GM12878 (cell line): ENCODE data around the gene NTM. TPM values are rescaled to one million over a fixed set of nuclear protein-coding genes. Genes with fewer than 3 reads are reported as not detected.

ENCODE experiments used
- ATAC-seq: fragments of 200-7000 bp; cut with Tn5 transposase; 3 replicates; pipeline ENCODE4 v1.9.1; 2020; ENCODE audit warnings: mild to moderate bottlenecking, moderate library complexity
- BruUV-seq: library from RNA; stranded (reverse); fragments of 400-500 nt; replicated peaks from 2 replicates; lab custom pipeline; 2021; lab: Mats Ljungman, UMichigan
- CTCF ChIA-PET: fragments of 300-600 bp; sonication (Branson Sonifier 250); formaldehyde crosslinking; extraction: SDS; loops from one replicate; lab custom pipeline; 2021; ENCODE audit warnings: inconsistent platforms; lab: Yijun Ruan, JAX
- POLR2A ChIA-PET: fragments of 350-600 bp; formaldehyde crosslinking; extraction: SDS; loops from one replicate; lab custom pipeline; 2021; ENCODE audit warnings: inconsistent platforms; lab: Charles Lee
- RAD21 ChIA-PET: fragments of 300-600 bp; sonication (Branson Sonifier 250); formaldehyde crosslinking; loops from one replicate; lab custom pipeline; 2023; ENCODE audit warnings: antibody characterized with exemption; ENCODE audit not compliant: unreplicated experiment; lab: Charles Lee
- SMC1A ChIA-PET: fragments of 300-600 bp; sonication (Branson Sonifier 250); formaldehyde crosslinking; loops from one replicate; lab custom pipeline; 2023; ENCODE audit not compliant: unreplicated experiment, uncharacterized antibody; lab: Charles Lee
- DNase-seq: peaks from one replicate; pipeline ENCODE4 v3.0.0-alpha.2; 2011; ENCODE audit warnings: low read depth, low spot score
- FAIRE-seq: peaks from 3 replicates; lab custom pipeline; 2011; peaks lifted over from hg19 to GRCh38; lab: Jason Lieb, UNC
- H2AFZ ChIP-seq: 2 replicates; pipeline ENCODE4 v1.6.0; 2011; ENCODE audit warnings: low read depth, low read length, control low read depth; ENCODE audit not compliant: control insufficient read depth
- H3K27ac ChIP-seq: 2 replicates; pipeline ENCODE4 v1.5.1; 2011; ENCODE audit warnings: control low read depth; ENCODE audit not compliant: control insufficient read depth, insufficient read depth
- H3K27me3 ChIP-seq, 2 experiments: replicated peaks in 1 of 2; 2 replicates each; pipeline versions ENCODE4 v1.6.0 to v1.6.1; 2011; ENCODE audit warnings: low read length in 1 of 2; ENCODE audit not compliant: control insufficient read depth in 2 of 2, insufficient read depth in 2 of 2
- H3K36me3 ChIP-seq, 2 experiments: 2 replicates each; pipeline ENCODE4 v1.5.1; 2011; ENCODE audit warnings: low read length in 1 of 2; ENCODE audit not compliant: control insufficient read depth in 2 of 2, insufficient read depth in 2 of 2
- H3K4me1 ChIP-seq: 2 replicates; pipeline ENCODE4 v1.6.1; 2011; ENCODE audit warnings: mild to moderate bottlenecking, low read length, moderate library complexity, mixed read lengths; ENCODE audit not compliant: control insufficient read depth, insufficient read depth
- H3K4me2 ChIP-seq: 2 replicates; pipeline ENCODE4 v1.6.0; 2011; ENCODE audit warnings: control low read depth; ENCODE audit not compliant: control insufficient read depth, insufficient read depth
- H3K4me3 ChIP-seq: fragments of 200-600 bp; sonication (generic); 2 replicates; pipeline ENCODE4 v1.5.1; 2016
- H3K79me2 ChIP-seq: 2 replicates; pipeline ENCODE4 v1.6.0; 2011; ENCODE audit warnings: low read length; ENCODE audit not compliant: control insufficient read depth, insufficient read depth
- H3K9ac ChIP-seq: 2 replicates; pipeline ENCODE4 v1.8.0; 2011; ENCODE audit warnings: low read length, control low read depth, mixed read lengths; ENCODE audit not compliant: control insufficient read depth, insufficient read depth
- H3K9me3 ChIP-seq: replicated peaks from 3 replicates; pipeline ENCODE4 v1.5.1; 2011; ENCODE audit warnings: mild to moderate bottlenecking, low read length; ENCODE audit not compliant: control insufficient read depth, insufficient read depth
- H4K20me1 ChIP-seq: 2 replicates; pipeline ENCODE4 v1.6.0; 2011; ENCODE audit not compliant: control insufficient read depth, insufficient read depth
- CHD4 ChIP-seq: fragments of 200-600 bp; sonication (generic); IDR thresholded peaks from 2 replicates; pipeline ENCODE4 v1.6.1; 2016; ENCODE audit warnings: mild to moderate bottlenecking
- FOXK2 ChIP-seq: fragments of 450-650 bp; IDR thresholded peaks from 2 replicates; pipeline ENCODE4 v1.6.1; 2017; ENCODE audit warnings: mild to moderate bottlenecking, moderate library complexity
- GATAD2B ChIP-seq: fragments of 450-650 bp; conservative IDR thresholded peaks from 2 replicates; pipeline ENCODE4 v1.6.1; 2017; ENCODE audit warnings: low read depth, mild to moderate bottlenecking, moderate library complexity
- MEF2A ChIP-seq: IDR thresholded peaks from 2 replicates; pipeline ENCODE4 v1.6.1; 2011; ENCODE audit warnings: low read depth, mild to moderate bottlenecking, low read length, moderate library complexity; ENCODE audit not compliant: insufficient read depth
- MTA3 ChIP-seq: IDR thresholded peaks from 2 replicates; pipeline ENCODE4 v1.6.1; 2012; ENCODE audit warnings: low read length, inconsistent platforms, borderline replicate concordance
- MYB ChIP-seq: fragments of 150-350 bp; IDR thresholded peaks from 2 replicates; pipeline ENCODE4 v1.6.1; 2014; ENCODE audit warnings: mild to moderate bottlenecking, low read depth, low read length, borderline replicate concordance
- NRF1 ChIP-seq: conservative IDR thresholded peaks from 2 replicates; pipeline ENCODE4 v1.6.1; 2011; ENCODE audit warnings: mild to moderate bottlenecking, low read depth, low read length, improper control_type of control experiment
- SIN3A ChIP-seq: IDR thresholded peaks from 2 replicates; pipeline ENCODE4 v1.6.1; 2012; ENCODE audit warnings: low read depth, low read length, improper control_type of control experiment
- SIX5 ChIP-seq: IDR thresholded peaks from 2 replicates; pipeline ENCODE4 v1.6.1; 2011; ENCODE audit warnings: mild to moderate bottlenecking, low read depth, low read length, moderate library complexity; ENCODE audit not compliant: severe bottlenecking
- SMAD5 ChIP-seq: IDR thresholded peaks from 2 replicates; pipeline ENCODE4 v1.6.1; 2016; ENCODE audit warnings: antibody characterized with exemption, low read depth
- STAT1 ChIP-seq: fragments of 450-650 bp; conservative IDR thresholded peaks from 2 replicates; pipeline ENCODE4 v1.6.1; 2014; ENCODE audit warnings: antibody characterized with exemption, mild to moderate bottlenecking
- TCF3 ChIP-seq: IDR thresholded peaks from 2 replicates; pipeline ENCODE4 v1.6.1; 2012; ENCODE audit warnings: low read depth, mild to moderate bottlenecking, low read length, borderline replicate concordance; ENCODE audit not compliant: insufficient read depth
- WRNIP1 ChIP-seq: IDR thresholded peaks from 2 replicates; pipeline ENCODE4 v1.6.1; 2011; ENCODE audit warnings: low read depth, low read length, improper control_type of control experiment, borderline replicate concordance
- ZNF217 ChIP-seq: fragments of 450-650 bp; IDR thresholded peaks from 2 replicates; pipeline ENCODE4 v1.6.1; 2017; ENCODE audit warnings: antibody characterized with exemption, mild to moderate bottlenecking
- WGBS: methylation state at CpG from one replicate; pipeline ENCODE4 v1.1.6; 2016; ENCODE audit warnings: low lambda C conversion rate; ENCODE audit not compliant: insufficient replicate concordance, insufficient coverage; ENCODE audit errors: missing lambda C conversion rate; 5-methylcytosine and 5-hydroxymethylcytosine counted together
- in situ Hi-C: fragments of 300-500 bp; cut with MboI; formaldehyde crosslinking; loops from 9 replicates; pipeline ENCODE4 v1.14.3; 2018; ENCODE audit warnings: mixed read lengths
- intact Hi-C: fragments of 100-400 bp; cut with micrococcal nuclease; formaldehyde crosslinking; loops from one replicate; pipeline ENCODE4 v1.14.2; 2022; ENCODE audit not compliant: unreplicated experiment
- polyA plus RNA-seq, 11 experiments: library from polyadenylated mRNA; depleted of rRNA in 4 of 11; unstranded in 6 of 11; stranded (reverse) in 5 of 11; fragments of >200 nt; fragmentation: Nextera tagmentation in 4 of 11; fragmentation: Illumina TruSeq in 1 of 11; extraction: Ambion mirVana in 4 of 11; extraction: Trizol in 1 of 11; gene quantifications; 1 replicate in 1 of 11; 2 replicates in 10 of 11; pipeline versions ENCODE4 v1.2.1 to v1.2.3, GENCODE V29; 2011 to 2016; ENCODE audit warnings: inconsistent platforms in 2 of 11, missing spikeins in 2 of 11, low read depth in 1 of 11
- total RNA-seq, 4 experiments: library from RNA; depleted of rRNA in 3 of 4; stranded (reverse); fragments of >200 nt in 3 of 4; fragmentation: Illumina TruSeq in 1 of 4; extraction: Trizol in 1 of 4; gene quantifications; 2 replicates each; pipeline versions ENCODE4 v1.2.1 to v1.2.3, GENCODE V29; 2013 to 2021
- TF ChIP-seq, protein P1 (sequence below): IDR thresholded peaks from 2 replicates; pipeline ENCODE4 v1.6.1; 2012; ENCODE audit warnings: low read depth, low read length, improper control_type of control experiment
- TF ChIP-seq, protein P2 (sequence below): fragments of 150-350 bp; IDR thresholded peaks from 2 replicates; pipeline ENCODE4 v1.6.1; 2016; ENCODE audit warnings: low read depth, low read length

NTM gene
- total and polyA plus RNA-seq, 10 of the 15 experiments (the other 5 are each of a cell fraction or from before 2014, with no cell fraction given), result not detected

DNA sequence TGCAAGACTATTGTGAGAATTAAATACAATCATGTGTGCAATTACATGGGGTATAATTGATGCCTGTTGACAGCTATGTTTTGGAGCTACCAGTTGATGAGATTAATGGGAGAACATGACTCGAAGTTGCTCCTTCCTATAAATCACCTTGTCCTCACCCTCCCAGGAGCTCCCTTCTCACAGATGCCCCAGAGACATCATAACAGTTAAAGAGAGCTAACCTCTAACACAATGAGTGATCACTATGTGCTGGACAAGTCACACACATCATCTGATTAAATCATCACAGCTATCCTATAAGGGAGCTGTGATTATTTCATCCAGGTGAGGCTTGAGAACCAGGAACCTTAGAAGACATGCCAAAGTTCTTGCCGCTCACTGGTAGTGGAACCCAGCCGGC, 394.2 kb downstream of the NTM start:
- Histone ChIP-seq H3K36me3 (no peaks in the 10 kb centered on the region), H3K79me2 (no peaks in the 10 kb centered on the region), H3K4me1 (no peaks in the 10 kb centered on the region), H3K4me3 (no peak overlapping the region), H3K9me3 (no peaks in the 10 kb centered on the region), H3K27ac (no peak overlapping the region), H3K27me3 (peaks cover 0 to 3% of the 10 kb centered on the region in 2 experiments; a peak in 1 of 4 replicates), H2AFZ (no peak overlapping the region), H3K4me2 (no peak overlapping the region), H4K20me1 (no peaks in the 10 kb centered on the region), H3K9ac (no peak overlapping the region)
- ATAC-seq, result no peak
- in situ Hi-C loops, result no loop called here
- WGBS, result 63% methylated on average over 3 of the region's 3 CpGs
- ChIA-PET CTCF (no interaction called here), SMC1A (interaction anchor here (0.6 to 0.7 kb wide), 2 partner anchors 16 to 71 kb away, joined by 3 read pairs; no protein-coding TSS in a partner anchor), POLR2A (no interaction called here), RAD21 (interaction anchor here (0.7 kb wide), 1 partner anchor 15 kb away, joined by 3 read pairs; no protein-coding TSS in a partner anchor)
- intact Hi-C loops, result no loop called here
- BruUV-seq, result no TSS peak
- no peak for FAIRE-seq
- no peak for TF ChIP-seq CHD4
- DNase-seq, result no peak

DNA sequence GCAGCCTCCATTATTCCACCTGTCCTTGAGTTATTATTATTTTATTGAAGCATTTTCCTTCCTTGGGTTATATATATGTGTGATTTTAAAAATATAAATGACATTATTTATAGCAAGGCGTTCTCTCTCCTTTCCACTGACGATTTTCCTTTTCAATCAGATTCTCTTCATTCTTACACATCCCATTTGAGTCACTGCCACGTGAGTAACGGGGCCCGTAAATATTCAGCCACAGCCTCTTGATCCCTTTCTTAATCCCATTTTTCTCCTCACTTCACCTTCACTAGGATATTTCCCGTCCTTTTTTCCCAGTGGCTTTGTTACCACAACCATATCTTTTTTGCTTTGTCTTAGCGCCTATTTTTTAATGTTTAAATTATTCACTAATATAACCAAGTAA, 396.2 kb downstream of the NTM start:
- H3K79me2 ChIP-seq, result no peaks in the 10 kb centered on the region
- intact Hi-C loops (no loop called here), in situ Hi-C loops (no loop called here)
- no peak overlapping the region for H3K9ac ChIP-seq
- ChIA-PET RAD21 (no interaction called here), SMC1A (no interaction called here), POLR2A (no interaction called here), CTCF (interaction anchor here (0.6 kb wide), 1 partner anchor 19 kb away, joined by 3 read pairs; no protein-coding TSS in a partner anchor)
- H4K20me1 ChIP-seq, result no peaks in the 10 kb centered on the region
- no peak overlapping the region for H3K27ac ChIP-seq
- H3K9me3 ChIP-seq, result no peaks in the 10 kb centered on the region
- H3K36me3 ChIP-seq, result no peaks in the 10 kb centered on the region
- FAIRE-seq (no peak), DNase-seq (no peak), ATAC-seq (no peak)
- H3K4me3 ChIP-seq, result no peak overlapping the region
- H3K27me3 ChIP-seq, result peaks cover 0 to 3% of the 10 kb centered on the region in 2 experiments; a peak in 2 of 4 replicates
- H3K4me2 ChIP-seq, result no peak overlapping the region
- no peak overlapping the region for H2AFZ ChIP-seq
- 9% methylated on average over 7 of the region's 7 CpGs for WGBS
- H3K4me1 ChIP-seq, result no peaks in the 10 kb centered on the region
- BruUV-seq, result no TSS peak
- TF ChIP-seq MEF2A, result no peak
- no peak for TF ChIP-seq TCF3
- no peak for TF ChIP-seq FOXK2
- no peak for TF ChIP-seq GATAD2B
- TF ChIP-seq NRF1, result no peak
- TF ChIP-seq SIN3A, result no peak
- TF ChIP-seq, protein P1, sequence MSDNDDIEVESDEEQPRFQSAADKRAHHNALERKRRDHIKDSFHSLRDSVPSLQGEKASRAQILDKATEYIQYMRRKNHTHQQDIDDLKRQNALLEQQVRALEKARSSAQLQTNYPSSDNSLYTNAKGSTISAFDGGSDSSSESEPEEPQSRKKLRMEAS, result no peak
- TF ChIP-seq ZNF217, result no peak
- TF ChIP-seq MTA3, result no peak
- no peak for TF ChIP-seq STAT1
- no peak for TF ChIP-seq SMAD5
- TF ChIP-seq, protein P2, sequence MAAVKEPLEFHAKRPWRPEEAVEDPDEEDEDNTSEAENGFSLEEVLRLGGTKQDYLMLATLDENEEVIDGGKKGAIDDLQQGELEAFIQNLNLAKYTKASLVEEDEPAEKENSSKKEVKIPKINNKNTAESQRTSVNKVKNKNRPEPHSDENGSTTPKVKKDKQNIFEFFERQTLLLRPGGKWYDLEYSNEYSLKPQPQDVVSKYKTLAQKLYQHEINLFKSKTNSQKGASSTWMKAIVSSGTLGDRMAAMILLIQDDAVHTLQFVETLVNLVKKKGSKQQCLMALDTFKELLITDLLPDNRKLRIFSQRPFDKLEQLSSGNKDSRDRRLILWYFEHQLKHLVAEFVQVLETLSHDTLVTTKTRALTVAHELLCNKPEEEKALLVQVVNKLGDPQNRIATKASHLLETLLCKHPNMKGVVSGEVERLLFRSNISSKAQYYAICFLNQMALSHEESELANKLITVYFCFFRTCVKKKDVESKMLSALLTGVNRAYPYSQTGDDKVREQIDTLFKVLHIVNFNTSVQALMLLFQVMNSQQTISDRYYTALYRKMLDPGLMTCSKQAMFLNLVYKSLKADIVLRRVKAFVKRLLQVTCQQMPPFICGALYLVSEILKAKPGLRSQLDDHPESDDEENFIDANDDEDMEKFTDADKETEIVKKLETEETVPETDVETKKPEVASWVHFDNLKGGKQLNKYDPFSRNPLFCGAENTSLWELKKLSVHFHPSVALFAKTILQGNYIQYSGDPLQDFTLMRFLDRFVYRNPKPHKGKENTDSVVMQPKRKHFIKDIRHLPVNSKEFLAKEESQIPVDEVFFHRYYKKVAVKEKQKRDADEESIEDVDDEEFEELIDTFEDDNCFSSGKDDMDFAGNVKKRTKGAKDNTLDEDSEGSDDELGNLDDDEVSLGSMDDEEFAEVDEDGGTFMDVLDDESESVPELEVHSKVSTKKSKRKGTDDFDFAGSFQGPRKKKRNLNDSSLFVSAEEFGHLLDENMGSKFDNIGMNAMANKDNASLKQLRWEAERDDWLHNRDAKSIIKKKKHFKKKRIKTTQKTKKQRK, result no peak
- TF ChIP-seq MYB, result no peak
- TF ChIP-seq SIX5, result no peak
- no peak for TF ChIP-seq WRNIP1
